SK-N-SH treated with all-trans-retinoic acid at 6 μM for 48 hours (cell line): ENCODE data around the gene IL20RA.

ENCODE experiments used
- ATAC-seq: fragments of 200-7000 bp; cut with Tn5 transposase; 3 replicates; pipeline ENCODE4 v1.9.1; 2020; ENCODE audit warnings: mild to moderate bottlenecking, moderate library complexity
- ARNTL ChIP-seq: fragments of 450-650 bp; formaldehyde crosslinking; IDR thresholded peaks from 2 replicates; pipeline ENCODE4 v1.5.0; 2020; ENCODE audit warnings: low read depth, mild to moderate bottlenecking, moderate library complexity, borderline replicate concordance
- BACH2 ChIP-seq: fragments of 250-450 bp; sonication (Bioruptor Pico); IDR thresholded peaks from 2 replicates; pipeline ENCODE4 v1.9.0; 2021; ENCODE audit warnings: mild to moderate bottlenecking, borderline replicate concordance
- CSDC2 ChIP-seq: fragments of 250-450 bp; sonication (Bioruptor Pico); IDR thresholded peaks from 2 replicates; pipeline ENCODE4 v1.5.0; 2020; ENCODE audit warnings: mild to moderate bottlenecking, moderate library complexity
- ESRRG ChIP-seq: fragments of 250-450 bp; sonication (Bioruptor Pico); IDR thresholded peaks from 2 replicates; pipeline ENCODE4 v1.6.1; 2021; ENCODE audit warnings: mild to moderate bottlenecking
- GLIS3 ChIP-seq: fragments of 250-450 bp; sonication (Bioruptor Pico); IDR thresholded peaks from 2 replicates; pipeline ENCODE4 v1.5.0; 2020; ENCODE audit warnings: mild to moderate bottlenecking, moderate library complexity
- ISL1 ChIP-seq: fragments of 250-450 bp; sonication (Bioruptor Pico); IDR thresholded peaks from 2 replicates; pipeline ENCODE4 v2.1.2; 2022; ENCODE audit warnings: mild to moderate bottlenecking, moderate library complexity
- PATZ1 ChIP-seq: fragments of 250-450 bp; sonication (Bioruptor Pico); IDR thresholded peaks from 2 replicates; pipeline ENCODE4 v1.8.0; 2020; ENCODE audit warnings: mild to moderate bottlenecking, moderate library complexity, borderline replicate concordance
- POU6F1 ChIP-seq: fragments of 250-450 bp; sonication (Bioruptor Pico); IDR thresholded peaks from 2 replicates; pipeline ENCODE4 v1.8.0; 2021; ENCODE audit warnings: low read depth, mild to moderate bottlenecking, moderate library complexity, borderline replicate concordance
- PPARA ChIP-seq: fragments of 250-450 bp; sonication (Bioruptor Pico); IDR thresholded peaks from 2 replicates; pipeline ENCODE4 v1.5.0; 2020; ENCODE audit warnings: mild to moderate bottlenecking, borderline replicate concordance
- RARB ChIP-seq: fragments of 250-450 bp; sonication (Bioruptor Pico); IDR thresholded peaks from 2 replicates; pipeline ENCODE4 v1.8.0; 2021; ENCODE audit warnings: mild to moderate bottlenecking, moderate library complexity
- TOX ChIP-seq: fragments of 250-450 bp; sonication (Bioruptor Pico); IDR thresholded peaks from 2 replicates; pipeline ENCODE4 v1.8.0; 2021; ENCODE audit warnings: mild to moderate bottlenecking, moderate library complexity, borderline replicate concordance
- ZC3H10 ChIP-seq: fragments of 250-450 bp; sonication (Bioruptor Pico); IDR thresholded peaks from 2 replicates; pipeline ENCODE4 v1.5.1; 2021; ENCODE audit warnings: mild to moderate bottlenecking, moderate library complexity
- ZFP3 ChIP-seq: fragments of 250-450 bp; sonication (Bioruptor Pico); IDR thresholded peaks from 2 replicates; pipeline ENCODE4 v1.5.0; 2020; ENCODE audit warnings: mild to moderate bottlenecking, moderate library complexity
- ZFP30 ChIP-seq: fragments of 450-650 bp; formaldehyde crosslinking; IDR thresholded peaks from 2 replicates; pipeline ENCODE4 v1.5.0; 2022; ENCODE audit warnings: mild to moderate bottlenecking, moderate library complexity
- ZNF565 ChIP-seq: fragments of 450-650 bp; formaldehyde crosslinking; conservative IDR thresholded peaks from 2 replicates; pipeline ENCODE4 v1.5.0; 2020; ENCODE audit warnings: low read depth, mild to moderate bottlenecking, moderate library complexity
- ZNF70 ChIP-seq: fragments of 450-650 bp; formaldehyde crosslinking; IDR thresholded peaks from 2 replicates; pipeline ENCODE4 v1.5.0; 2020; ENCODE audit warnings: mild to moderate bottlenecking, moderate library complexity
- TF ChIP-seq, protein P1 (sequence below): fragments of 250-450 bp; sonication (Bioruptor Pico); IDR thresholded peaks from 2 replicates; pipeline ENCODE4 v1.5.1; 2021; ENCODE audit warnings: mild to moderate bottlenecking, moderate library complexity
- TF ChIP-seq, protein P2 (sequence below): fragments of 250-450 bp; sonication (Bioruptor Pico); IDR thresholded peaks from 2 replicates; pipeline ENCODE4 v1.5.0; 2020; ENCODE audit warnings: mild to moderate bottlenecking, moderate library complexity
- TF ChIP-seq, protein P3 (sequence below): fragments of 250-450 bp; sonication (Bioruptor Pico); IDR thresholded peaks from 2 replicates; pipeline ENCODE4 v1.5.1; 2020; ENCODE audit warnings: low read depth, mild to moderate bottlenecking, moderate library complexity

The IL20RA gene

GRCh38 chr6:137011406-137011805 is 33.4 kb downstream of the IL20RA start:
- peak; percentile 26; the same call in 1 of the 2 replicates for TF ChIP-seq ISL1 (CRISPR knock-in tag)
- TF ChIP-seq, protein P1, sequence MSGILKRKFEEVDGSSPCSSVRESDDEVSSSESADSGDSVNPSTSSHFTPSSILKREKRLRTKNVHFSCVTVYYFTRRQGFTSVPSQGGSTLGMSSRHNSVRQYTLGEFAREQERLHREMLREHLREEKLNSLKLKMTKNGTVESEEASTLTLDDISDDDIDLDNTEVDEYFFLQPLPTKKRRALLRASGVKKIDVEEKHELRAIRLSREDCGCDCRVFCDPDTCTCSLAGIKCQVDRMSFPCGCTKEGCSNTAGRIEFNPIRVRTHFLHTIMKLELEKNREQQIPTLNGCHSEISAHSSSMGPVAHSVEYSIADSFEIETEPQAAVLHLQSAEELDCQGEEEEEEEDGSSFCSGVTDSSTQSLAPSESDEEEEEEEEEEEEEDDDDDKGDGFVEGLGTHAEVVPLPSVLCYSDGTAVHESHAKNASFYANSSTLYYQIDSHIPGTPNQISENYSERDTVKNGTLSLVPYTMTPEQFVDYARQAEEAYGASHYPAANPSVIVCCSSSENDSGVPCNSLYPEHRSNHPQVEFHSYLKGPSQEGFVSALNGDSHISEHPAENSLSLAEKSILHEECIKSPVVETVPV (CRISPR knock-in tag), result no peak
- no peak for ATAC-seq

DNA sequence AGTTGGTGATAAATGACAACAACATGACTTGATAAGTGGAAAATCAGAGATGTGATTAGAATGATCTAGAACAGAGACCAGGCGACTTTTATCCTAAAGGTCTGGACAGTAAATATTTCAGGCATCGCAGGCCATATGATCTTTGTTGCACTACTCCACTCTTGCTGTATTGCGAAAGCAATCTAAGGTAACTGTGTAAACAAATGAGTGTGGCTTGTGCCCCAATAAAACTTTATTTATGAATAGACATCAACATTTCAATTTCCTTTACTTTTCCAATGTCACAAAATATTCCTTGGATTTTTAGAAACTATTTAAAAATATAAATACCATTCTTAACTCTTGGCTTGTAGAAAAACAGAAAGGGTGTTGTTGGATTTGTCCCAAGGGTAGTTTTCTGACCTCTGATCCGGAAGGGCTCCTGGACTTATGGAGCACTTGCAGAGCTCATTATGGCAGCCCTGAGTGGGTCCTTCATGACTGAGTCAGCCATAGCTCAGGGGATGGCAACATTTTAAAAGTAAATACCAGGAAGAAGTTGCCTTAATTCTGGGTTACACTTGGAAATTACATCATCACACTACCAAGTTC is 34.5 kb downstream of the IL20RA start:
- ATAC-seq, result no peak

GRCh38 chr6:137008204-137008603 is 36.6 kb downstream of the IL20RA start:
- ATAC-seq, result no peak
- TF ChIP-seq ZNF70 (CRISPR knock-in tag) (no peak), RARB (CRISPR knock-in tag) (no peak), TOX (CRISPR knock-in tag) (no peak), ZFP30 (no peak), GLIS3 (CRISPR knock-in tag) (no peak), PATZ1 (CRISPR knock-in tag) (no peak), BACH2 (CRISPR knock-in tag) (no peak), ZFP3 (CRISPR knock-in tag) (no peak), ISL1 (CRISPR knock-in tag) (no peak), ZNF565 (CRISPR knock-in tag) (no peak), PPARA (no peak), ESRRG (CRISPR knock-in tag) (no peak), ZC3H10 (CRISPR knock-in tag) (no peak), CSDC2 (CRISPR knock-in tag) (no peak), POU6F1 (CRISPR knock-in tag) (no peak)
- TF ChIP-seq, protein P1 (CRISPR knock-in tag), result no peak
- TF ChIP-seq, protein P2, sequence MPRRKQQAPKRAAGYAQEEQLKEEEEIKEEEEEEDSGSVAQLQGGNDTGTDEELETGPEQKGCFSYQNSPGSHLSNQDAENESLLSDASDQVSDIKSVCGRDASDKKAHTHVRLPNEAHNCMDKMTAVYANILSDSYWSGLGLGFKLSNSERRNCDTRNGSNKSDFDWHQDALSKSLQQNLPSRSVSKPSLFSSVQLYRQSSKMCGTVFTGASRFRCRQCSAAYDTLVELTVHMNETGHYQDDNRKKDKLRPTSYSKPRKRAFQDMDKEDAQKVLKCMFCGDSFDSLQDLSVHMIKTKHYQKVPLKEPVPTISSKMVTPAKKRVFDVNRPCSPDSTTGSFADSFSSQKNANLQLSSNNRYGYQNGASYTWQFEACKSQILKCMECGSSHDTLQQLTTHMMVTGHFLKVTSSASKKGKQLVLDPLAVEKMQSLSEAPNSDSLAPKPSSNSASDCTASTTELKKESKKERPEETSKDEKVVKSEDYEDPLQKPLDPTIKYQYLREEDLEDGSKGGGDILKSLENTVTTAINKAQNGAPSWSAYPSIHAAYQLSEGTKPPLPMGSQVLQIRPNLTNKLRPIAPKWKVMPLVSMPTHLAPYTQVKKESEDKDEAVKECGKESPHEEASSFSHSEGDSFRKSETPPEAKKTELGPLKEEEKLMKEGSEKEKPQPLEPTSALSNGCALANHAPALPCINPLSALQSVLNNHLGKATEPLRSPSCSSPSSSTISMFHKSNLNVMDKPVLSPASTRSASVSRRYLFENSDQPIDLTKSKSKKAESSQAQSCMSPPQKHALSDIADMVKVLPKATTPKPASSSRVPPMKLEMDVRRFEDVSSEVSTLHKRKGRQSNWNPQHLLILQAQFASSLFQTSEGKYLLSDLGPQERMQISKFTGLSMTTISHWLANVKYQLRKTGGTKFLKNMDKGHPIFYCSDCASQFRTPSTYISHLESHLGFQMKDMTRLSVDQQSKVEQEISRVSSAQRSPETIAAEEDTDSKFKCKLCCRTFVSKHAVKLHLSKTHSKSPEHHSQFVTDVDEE (CRISPR knock-in tag), result no peak
- TF ChIP-seq, all 23 proteins: peak for 0

More for the DNA sequence above, 34.5 kb downstream of the IL20RA start:
- TF ChIP-seq ARNTL (CRISPR knock-in tag), result no peak
- TF ChIP-seq, protein P2 (CRISPR knock-in tag), result no peak
- TF ChIP-seq, protein P3, sequence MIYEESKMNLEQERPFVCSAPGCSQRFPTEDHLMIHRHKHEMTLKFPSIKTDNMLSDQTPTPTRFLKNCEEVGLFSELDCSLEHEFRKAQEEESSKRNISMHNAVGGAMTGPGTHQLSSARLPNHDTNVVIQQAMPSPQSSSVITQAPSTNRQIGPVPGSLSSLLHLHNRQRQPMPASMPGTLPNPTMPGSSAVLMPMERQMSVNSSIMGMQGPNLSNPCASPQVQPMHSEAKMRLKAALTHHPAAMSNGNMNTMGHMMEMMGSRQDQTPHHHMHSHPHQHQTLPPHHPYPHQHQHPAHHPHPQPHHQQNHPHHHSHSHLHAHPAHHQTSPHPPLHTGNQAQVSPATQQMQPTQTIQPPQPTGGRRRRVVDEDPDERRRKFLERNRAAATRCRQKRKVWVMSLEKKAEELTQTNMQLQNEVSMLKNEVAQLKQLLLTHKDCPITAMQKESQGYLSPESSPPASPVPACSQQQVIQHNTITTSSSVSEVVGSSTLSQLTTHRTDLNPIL, result no peak
